GM12872 (cell line): Measurements from ENCODE around the gene SHLD1.

ENCODE experiments used
- CTCF ChIP-seq: IDR thresholded peaks from 3 replicates; pipeline ENCODE4 v1.5.1; 2011; ENCODE audit warnings: low read depth, mild to moderate bottlenecking, low read length, moderate library complexity; ENCODE audit not compliant: insufficient read depth

The SHLD1 gene

GRCh38 chr20:5900908-5901307 is 150.7 kb downstream of the SHLD1 start:
- TF ChIP-seq CTCF: no peak

GRCh38 chr20:5908981-5909380 is 158.8 kb downstream of the SHLD1 start:
- no peak for TF ChIP-seq CTCF

- TF ChIP-seq CTCF: no peak
These were observed 160.0 kb downstream of the SHLD1 start for GRCh38 chr20:5910186-5910585.

- TF ChIP-seq CTCF: no peak
These were observed 163.0 kb downstream of the SHLD1 start for GRCh38 chr20:5913166-5913565.
